Trophoblast cell (in vitro differentiated cells and primary cell): ENCODE data around the gene REXO5.

Source experiments
- DNase-seq, 2 donors: peaks; one replicate each; pipeline ENCODE4 v3.0.0-alpha.2; 2016
- H2AFZ ChIP-seq: 2 replicates; pipeline ENCODE4 v1.6.1; 2013; ENCODE audit warnings: low read length, moderate library complexity, mild to moderate bottlenecking; ENCODE audit not compliant: insufficient read depth, poor library complexity
- H2AK5ac ChIP-seq: 2 replicates; pipeline ENCODE4 v1.6.1; 2013; ENCODE audit warnings: mild to moderate bottlenecking, low read length
- H2BK120ac ChIP-seq: 2 replicates; pipeline ENCODE4 v1.6.1; 2013; ENCODE audit warnings: low read length, mild to moderate bottlenecking, moderate library complexity; ENCODE audit not compliant: insufficient read depth, poor library complexity
- H2BK12ac ChIP-seq: 2 replicates; pipeline ENCODE4 v1.6.1; 2013; ENCODE audit warnings: mild to moderate bottlenecking, low read length, moderate library complexity
- H2BK5ac ChIP-seq: 2 replicates; pipeline ENCODE4 v1.6.1; 2013; ENCODE audit warnings: low read length, low read depth, moderate library complexity, mild to moderate bottlenecking; ENCODE audit not compliant: poor library complexity
- H3K14ac ChIP-seq: 2 replicates; pipeline ENCODE4 v1.6.1; 2013; ENCODE audit warnings: mild to moderate bottlenecking, low read length
- H3K18ac ChIP-seq: 2 replicates; pipeline ENCODE4 v1.6.1; 2013; ENCODE audit warnings: mild to moderate bottlenecking, low read length
- H3K23ac ChIP-seq: 2 replicates; pipeline ENCODE4 v1.6.1; 2013; ENCODE audit warnings: low read length
- H3K27ac ChIP-seq: 2 replicates; pipeline ENCODE4 v1.5.1; 2013; ENCODE audit warnings: low read depth, mild to moderate bottlenecking, inconsistent platforms, low read length, moderate library complexity
- H3K27me3 ChIP-seq: 2 replicates; pipeline ENCODE4 v1.6.1; 2013; ENCODE audit warnings: inconsistent platforms, mild to moderate bottlenecking, low read length, moderate library complexity; ENCODE audit not compliant: insufficient read depth
- H3K36me3 ChIP-seq, 2 experiments: 1 replicate in 1 of 2; 2 replicates in 1 of 2; pipeline ENCODE4 v1.6.1; 2013; ENCODE audit warnings: low read length in 2 of 2, mild to moderate bottlenecking in 2 of 2, moderate library complexity in 1 of 2; ENCODE audit not compliant: insufficient read depth in 2 of 2, control insufficient read depth in 1 of 2
- H3K4ac ChIP-seq: 2 replicates; pipeline ENCODE4 v1.6.1; 2013; ENCODE audit warnings: low read depth, mild to moderate bottlenecking, low read length, moderate library complexity
- H3K4me1 ChIP-seq, 2 experiments: 1 replicate in 1 of 2; 2 replicates in 1 of 2; pipeline ENCODE4 v1.6.1; 2013; ENCODE audit warnings: low read length in 2 of 2, mild to moderate bottlenecking in 2 of 2, moderate library complexity in 1 of 2; ENCODE audit not compliant: insufficient read depth in 2 of 2, control insufficient read depth in 1 of 2
- H3K4me2 ChIP-seq: 2 replicates; pipeline ENCODE4 v1.6.1; 2013; ENCODE audit warnings: inconsistent platforms, mild to moderate bottlenecking, low read length, moderate library complexity
- H3K4me3 ChIP-seq: 2 replicates; pipeline ENCODE4 v1.5.1; 2013; ENCODE audit warnings: mild to moderate bottlenecking, low read depth, low read length, inconsistent platforms
- H3K79me1 ChIP-seq: one replicate; pipeline ENCODE4 v1.6.1; 2013; ENCODE audit warnings: low read length
- H3K79me2 ChIP-seq: 2 replicates; pipeline ENCODE4 v1.6.1; 2013; ENCODE audit warnings: low read length, mild to moderate bottlenecking; ENCODE audit not compliant: control insufficient read depth, insufficient read depth, poor library complexity
- H3K9ac ChIP-seq: 2 replicates; pipeline ENCODE4 v1.6.1; 2013; ENCODE audit warnings: mild to moderate bottlenecking, low read length
- H3K9me3 ChIP-seq: 2 replicates; pipeline ENCODE4 v1.6.1; 2013; ENCODE audit warnings: low read depth, mild to moderate bottlenecking, control low read depth, inconsistent platforms, low read length; ENCODE audit not compliant: insufficient read depth
- H4K12ac ChIP-seq: 2 replicates; pipeline ENCODE4 v1.6.1; 2013; ENCODE audit warnings: low read depth, mild to moderate bottlenecking, low read length, moderate library complexity
- H4K8ac ChIP-seq: 2 replicates; pipeline ENCODE4 v1.6.1; 2013; ENCODE audit warnings: low read depth, mild to moderate bottlenecking, low read length, moderate library complexity
- H4K91ac ChIP-seq: one replicate; pipeline ENCODE4 v1.6.1; 2013; ENCODE audit warnings: low read depth, mild to moderate bottlenecking, low read length, moderate library complexity
- WGBS: extraction: QIAGEN DNeasy Blood & Tissue Kit; methylation state at CpG from one replicate; pipeline ENCODE4 v1.1.7; 2013; ENCODE audit warnings: missing lambda C conversion rate; ENCODE audit not compliant: insufficient read length, insufficient coverage; ENCODE audit errors: extremely low coverage; 5-methylcytosine and 5-hydroxymethylcytosine counted together

Gene REXO5

DNA sequence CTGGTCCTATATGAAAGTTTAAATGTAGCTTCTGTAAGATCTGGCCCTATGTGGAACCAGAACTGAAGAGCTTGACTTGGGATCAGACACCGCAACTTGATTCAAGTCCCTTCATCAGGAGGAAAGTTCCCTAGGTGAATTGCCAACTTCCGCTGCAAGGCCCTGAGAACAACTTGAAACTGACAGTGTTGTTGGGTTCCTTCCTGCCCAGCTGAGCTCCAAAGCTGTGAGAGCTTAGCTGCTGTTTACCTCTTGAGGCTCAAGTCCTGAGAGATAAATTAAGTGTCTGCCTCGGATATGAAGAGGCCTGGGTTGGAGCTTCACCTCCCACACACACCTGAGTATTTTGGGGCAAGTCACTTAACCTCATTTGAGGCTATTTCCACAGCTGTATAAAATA is 44.7 kb downstream of the REXO5 start:
- DNase-seq: no peak
- Histone ChIP-seq H3K4me2 (no peak overlapping the region), H2AFZ (no peak overlapping the region), H3K4ac (no peak overlapping the region), H3K4me3 (no peak overlapping the region), H3K79me2 (no peaks in the 10 kb centered on the region), H2BK120ac (no peak overlapping the region), H3K79me1 (no peaks in the 10 kb centered on the region), H3K4me1 (peaks cover 0 to 5% of the 10 kb centered on the region in 2 experiments), H2BK12ac (no peak overlapping the region), H3K23ac (no peak overlapping the region), H4K91ac (no peak overlapping the region), H2AK5ac (no peak overlapping the region), H3K18ac (no peak overlapping the region), H3K14ac (no peak overlapping the region), H4K8ac (no peak overlapping the region), H3K27ac (no peak overlapping the region), H3K36me3 (no peaks in the 10 kb centered on the region), H3K27me3 (no peaks in the 10 kb centered on the region), H3K9ac (no peak overlapping the region), H2BK5ac (no peak overlapping the region), H3K9me3 (no peaks in the 10 kb centered on the region), H4K12ac (no peak overlapping the region)
- no CpG with 5 or more reads among the region's 3 CpGs for WGBS

DNA sequence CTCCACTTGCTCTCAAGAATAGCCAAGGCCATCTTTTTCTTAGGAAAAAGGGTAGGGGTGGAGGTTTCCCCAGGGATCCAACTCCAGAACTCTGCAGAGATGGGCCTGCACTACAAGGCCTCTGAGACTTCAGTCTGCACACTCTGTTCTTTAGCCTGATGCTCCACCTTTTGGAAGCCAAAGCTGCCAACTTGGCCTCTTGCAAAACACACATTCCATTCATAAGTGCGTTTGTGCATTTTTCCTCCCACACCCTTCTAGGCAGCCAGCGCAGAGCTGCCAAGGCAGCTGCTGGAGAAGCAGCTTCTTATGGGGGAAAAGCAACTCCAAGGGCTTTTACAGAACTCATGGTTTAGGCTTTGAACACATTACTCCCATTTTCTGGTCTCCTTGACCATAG is 45.3 kb downstream of the REXO5 start:
- DNase-seq: peak; percentile 59 to 84
- H3K36me3 ChIP-seq: peaks cover 0 to 2% of the 10 kb centered on the region in 2 experiments
- no peaks in the 10 kb centered on the region for H3K9me3 ChIP-seq
- no peaks in the 10 kb centered on the region for H3K79me1 ChIP-seq
- no peak overlapping the region for H2AK5ac ChIP-seq
- no peak overlapping the region for H3K23ac ChIP-seq
- H4K8ac ChIP-seq: no peak overlapping the region
- H4K12ac ChIP-seq: no peak overlapping the region
- H3K14ac ChIP-seq: no peak overlapping the region
- no peak overlapping the region for H3K27ac ChIP-seq
- no peak overlapping the region for H3K4me2 ChIP-seq
- H3K4ac ChIP-seq: no peak overlapping the region
- peaks cover 0 to 5% of the 10 kb centered on the region in 2 experiments for H3K4me1 ChIP-seq
- no peaks in the 10 kb centered on the region for H3K79me2 ChIP-seq
- no peak overlapping the region for H4K91ac ChIP-seq
- H3K9ac ChIP-seq: no peak overlapping the region
- no peak overlapping the region for H3K18ac ChIP-seq
- no peaks in the 10 kb centered on the region for H3K27me3 ChIP-seq
- H2AFZ ChIP-seq: no peak overlapping the region
- no peak overlapping the region for H2BK12ac ChIP-seq
- no CpG with 5 or more reads among the region's 2 CpGs for WGBS
- H3K4me3 ChIP-seq: no peak overlapping the region
- no peak overlapping the region for H2BK120ac ChIP-seq
- H2BK5ac ChIP-seq: no peak overlapping the region

DNA sequence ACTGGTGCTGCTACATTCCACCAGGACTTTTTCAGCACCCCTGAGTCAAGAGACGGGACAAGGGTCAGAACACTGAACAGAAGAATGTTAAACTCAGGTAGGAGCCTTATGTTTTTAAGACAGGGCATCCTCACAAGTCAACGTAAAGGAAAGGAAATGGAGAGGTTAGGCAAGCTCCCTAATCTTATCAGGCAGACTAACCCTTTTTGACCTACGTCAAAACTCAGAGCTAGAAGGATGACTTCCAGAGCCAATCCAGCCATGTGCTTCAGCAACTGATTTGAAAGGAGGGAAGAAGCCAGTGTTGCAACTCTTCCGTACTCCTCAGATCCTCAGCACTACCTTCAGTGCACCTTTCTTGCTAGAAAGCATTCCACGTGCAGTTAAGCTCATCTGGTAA is 46.8 kb downstream of the REXO5 start:
- H3K79me2 ChIP-seq: no peaks in the 10 kb centered on the region
- peaks cover 0 to 5% of the 10 kb centered on the region in 2 experiments for H3K4me1 ChIP-seq
- no peak overlapping the region for H4K91ac ChIP-seq
- no peaks in the 10 kb centered on the region for H3K27me3 ChIP-seq
- H3K9me3 ChIP-seq: no peaks in the 10 kb centered on the region
- H3K4ac ChIP-seq: no peak overlapping the region
- DNase-seq: peak; percentile 37 to 58
- H2BK5ac ChIP-seq: no peak overlapping the region
- H2BK12ac ChIP-seq: no peak overlapping the region
- H3K79me1 ChIP-seq: no peaks in the 10 kb centered on the region
- H3K36me3 ChIP-seq: peaks cover 0 to 2% of the 10 kb centered on the region in 2 experiments
- no peak overlapping the region for H2AK5ac ChIP-seq
- no peak overlapping the region for H3K23ac ChIP-seq
- H3K14ac ChIP-seq: no peak overlapping the region
- no peak overlapping the region for H3K4me3 ChIP-seq
- H4K8ac ChIP-seq: no peak overlapping the region
- H2AFZ ChIP-seq: no peak overlapping the region
- H3K9ac ChIP-seq: no peak overlapping the region
- no peak overlapping the region for H3K18ac ChIP-seq
- no peak overlapping the region for H3K4me2 ChIP-seq
- H2BK120ac ChIP-seq: no peak overlapping the region
- WGBS: no CpG with 5 or more reads among the region's 5 CpGs
- H3K27ac ChIP-seq: no peak overlapping the region
- H4K12ac ChIP-seq: no peak overlapping the region

DNA sequence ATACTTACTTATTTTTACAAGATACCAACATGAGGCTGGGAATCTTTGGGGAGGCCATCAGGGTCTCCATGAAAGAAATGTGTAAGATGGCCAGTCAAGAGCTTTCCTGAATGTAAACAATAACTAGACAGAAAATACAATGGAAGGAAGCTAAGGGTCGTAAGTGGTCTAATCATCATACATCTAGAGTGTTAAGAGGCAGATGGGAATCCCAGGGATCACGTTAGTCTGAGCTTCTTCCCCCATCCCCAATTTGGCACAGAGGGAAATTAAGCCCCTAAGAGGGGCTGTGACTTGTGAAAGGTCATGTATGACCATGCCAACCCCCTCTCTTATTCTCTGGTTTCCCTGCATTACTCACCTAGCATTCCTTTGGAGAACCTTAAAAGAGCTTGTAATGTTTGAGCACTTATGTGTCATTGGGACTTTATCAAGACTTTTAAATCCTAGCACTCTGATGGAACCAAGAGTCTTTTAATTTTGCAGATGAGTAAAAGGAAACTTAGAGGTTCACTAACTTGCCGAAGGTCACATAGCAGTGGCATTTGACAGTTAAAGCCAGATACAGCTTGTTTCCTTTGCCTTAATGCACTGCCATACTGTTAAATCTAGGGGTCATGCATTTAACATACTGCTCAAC is 47.8 kb downstream of the REXO5 start:
- H3K79me2 ChIP-seq: no peaks in the 10 kb centered on the region
- no peak overlapping the region for H4K91ac ChIP-seq
- no peak overlapping the region for H3K18ac ChIP-seq
- H4K12ac ChIP-seq: no peak overlapping the region
- H3K9ac ChIP-seq: no peak overlapping the region
- peak overlapping the region; percentile 15 for H3K27ac ChIP-seq
- no peak overlapping the region for H3K14ac ChIP-seq
- H2BK5ac ChIP-seq: no peak overlapping the region
- peaks cover 0 to 5% of the 10 kb centered on the region in 2 experiments for H3K4me1 ChIP-seq
- no peaks in the 10 kb centered on the region for H3K79me1 ChIP-seq
- H3K4me2 ChIP-seq: no peak overlapping the region
- no peak overlapping the region for H2BK120ac ChIP-seq
- H2BK12ac ChIP-seq: no peak overlapping the region
- no peak overlapping the region for H4K8ac ChIP-seq
- no peak overlapping the region for H3K4me3 ChIP-seq
- H3K4ac ChIP-seq: no peak overlapping the region
- H3K9me3 ChIP-seq: no peaks in the 10 kb centered on the region
- no peak overlapping the region for H2AK5ac ChIP-seq
- WGBS: no CpG with 5 or more reads among the region's 3 CpGs
- no peak for DNase-seq
- H2AFZ ChIP-seq: no peak overlapping the region
- H3K27me3 ChIP-seq: no peaks in the 10 kb centered on the region
- H3K36me3 ChIP-seq: peaks cover 0 to 2% of the 10 kb centered on the region in 2 experiments
- H3K23ac ChIP-seq: no peak overlapping the region
